DMS 273 (cell line): ENCODE results near the gene ASB17.
"Not testable (repeated sequence)": the region's sequence is repeated elsewhere in the genome, so short reads cannot be mapped to it uniquely, and the experiment has no call there.

Experiments
- DNase-seq: peaks from one replicate; lab custom pipeline; 2025; ENCODE audit not compliant: unreplicated experiment; lab: John Stamatoyannopoulos, UW

ASB17 gene, protein sequence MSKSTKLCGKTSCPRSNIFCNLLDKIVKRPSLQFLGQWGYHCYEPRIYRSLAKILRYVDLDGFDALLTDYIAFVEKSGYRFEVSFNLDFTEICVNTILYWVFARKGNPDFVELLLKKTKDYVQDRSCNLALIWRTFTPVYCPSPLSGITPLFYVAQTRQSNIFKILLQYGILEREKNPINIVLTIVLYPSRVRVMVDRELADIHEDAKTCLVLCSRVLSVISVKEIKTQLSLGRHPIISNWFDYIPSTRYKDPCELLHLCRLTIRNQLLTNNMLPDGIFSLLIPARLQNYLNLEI

GRCh38 chr1:75932304-75932703 lies at the start of gene ASB17:
Gene ASB17, minus strand, starts transcription at chr1:75932404. Its CDS starts 113 bp downstream, at chr1:75932291.
- no peak for DNase-seq

DNA sequence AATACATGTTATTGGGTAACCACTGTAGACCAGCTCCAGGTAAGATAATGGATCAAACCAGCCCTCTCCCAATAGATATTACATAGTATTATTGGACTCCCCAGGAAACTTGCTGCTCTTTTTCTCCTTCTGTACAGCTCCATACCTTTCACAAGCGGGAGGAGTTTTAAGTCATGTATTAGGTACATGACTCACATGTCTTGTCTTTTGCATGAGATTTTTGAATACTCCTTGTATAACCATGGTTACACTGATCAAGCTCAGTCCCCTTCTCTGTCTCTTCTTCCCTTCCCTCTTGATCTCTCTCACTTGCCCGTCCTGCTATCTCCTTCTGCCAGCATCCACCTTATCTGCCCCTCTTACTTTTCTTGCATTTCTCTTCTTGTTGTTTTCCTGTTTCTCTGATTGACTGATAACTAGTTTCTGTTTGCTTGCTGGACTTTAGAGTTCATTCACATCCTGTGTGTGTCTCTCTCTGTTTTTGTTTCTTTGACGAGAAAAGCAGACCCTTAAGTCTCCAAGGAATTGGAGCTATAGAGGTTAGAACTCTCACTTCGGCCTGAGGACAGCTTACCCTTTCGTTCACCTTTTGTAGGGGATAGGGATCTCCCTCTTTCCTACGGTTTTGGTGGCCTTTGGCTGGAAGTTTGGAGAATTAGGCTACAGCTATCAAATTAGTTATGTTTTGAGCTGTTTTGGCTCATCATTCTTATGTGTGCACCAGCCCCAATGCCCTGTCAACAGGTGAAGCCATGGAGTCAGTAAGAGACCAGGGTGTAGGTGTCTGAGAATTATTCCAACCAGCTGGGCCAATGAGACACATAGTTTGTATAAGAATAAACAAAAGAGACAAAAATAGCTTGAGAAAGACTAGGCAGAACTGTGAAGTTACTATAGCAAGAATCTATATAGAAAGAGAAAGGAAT lies 49.0 kb upstream of the ASB17 start:
- DNase-seq: no peak

GRCh38 chr1:75970631-75971030 lies 38.4 kb upstream of the ASB17 start:
- DNase-seq: no peak

GRCh38 chr1:75969550-75969949 lies 37.3 kb upstream of the ASB17 start:
- DNase-seq: no peak

- no peak for DNase-seq
These were observed 35.5 kb upstream of the ASB17 start for GRCh38 chr1:75967719-75968118.

DNA sequence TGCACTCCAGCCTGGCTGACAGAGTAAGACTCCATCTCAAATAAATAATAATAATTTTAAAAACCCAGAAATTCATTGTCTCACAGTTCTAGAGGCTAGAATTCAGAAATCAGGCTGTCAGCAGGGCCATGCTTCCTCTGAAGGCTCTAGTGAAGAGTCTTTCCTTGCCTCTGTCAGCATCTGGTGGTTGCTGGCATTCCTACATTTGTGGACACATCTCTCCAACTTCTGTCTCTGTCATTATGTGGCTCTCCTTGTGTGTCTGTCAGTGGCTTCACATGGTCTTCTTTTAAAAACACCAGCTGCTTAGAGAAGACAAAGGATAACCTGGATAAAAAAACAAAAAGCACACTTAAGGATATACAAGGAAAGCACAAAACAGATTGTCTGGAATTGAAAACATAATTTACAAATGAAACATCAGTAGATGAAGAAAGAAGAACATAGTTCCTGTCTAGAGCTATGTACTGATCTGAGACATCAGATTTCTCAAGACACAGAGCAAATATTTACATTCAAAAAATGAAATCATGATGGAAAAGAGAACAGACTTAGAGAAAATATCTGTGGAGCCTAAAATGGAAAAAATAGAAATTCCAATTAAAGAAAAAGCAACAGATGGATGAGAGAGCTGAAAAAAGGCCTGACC lies 32.7 kb upstream of the ASB17 start:
- no peak for DNase-seq

DNA sequence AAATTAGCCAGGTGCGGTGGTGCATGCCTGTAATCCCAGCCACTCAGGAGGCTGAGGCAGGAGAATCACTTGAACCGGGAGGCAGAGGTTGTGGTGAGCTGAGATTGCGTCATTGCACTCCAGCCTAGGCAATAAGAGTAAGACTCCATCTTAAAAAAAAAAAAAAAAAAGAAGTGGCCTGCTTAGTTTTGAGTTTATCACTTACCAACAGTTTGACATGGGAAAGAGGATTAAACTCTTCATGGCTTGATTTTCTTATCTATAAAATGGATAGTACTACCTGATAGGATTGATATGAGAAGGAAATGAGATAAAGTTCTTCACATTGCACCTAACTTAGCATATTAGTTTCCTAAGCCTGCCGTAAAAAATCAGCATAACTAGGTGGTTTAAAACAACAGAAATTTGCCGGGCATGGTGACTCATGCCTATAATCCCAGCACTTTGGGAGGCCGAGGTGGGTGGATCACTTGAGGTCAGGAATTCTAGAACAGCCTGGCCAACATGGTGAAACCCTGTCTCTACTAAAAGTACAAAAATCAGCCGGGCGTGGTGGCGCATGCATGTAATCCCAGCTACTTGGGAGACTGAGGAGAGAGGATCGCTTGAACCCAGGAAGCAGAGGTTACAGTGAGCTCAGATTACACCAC lies 32.0 kb upstream of the ASB17 start:
- DNase-seq: not testable (repeated sequence)

DNA sequence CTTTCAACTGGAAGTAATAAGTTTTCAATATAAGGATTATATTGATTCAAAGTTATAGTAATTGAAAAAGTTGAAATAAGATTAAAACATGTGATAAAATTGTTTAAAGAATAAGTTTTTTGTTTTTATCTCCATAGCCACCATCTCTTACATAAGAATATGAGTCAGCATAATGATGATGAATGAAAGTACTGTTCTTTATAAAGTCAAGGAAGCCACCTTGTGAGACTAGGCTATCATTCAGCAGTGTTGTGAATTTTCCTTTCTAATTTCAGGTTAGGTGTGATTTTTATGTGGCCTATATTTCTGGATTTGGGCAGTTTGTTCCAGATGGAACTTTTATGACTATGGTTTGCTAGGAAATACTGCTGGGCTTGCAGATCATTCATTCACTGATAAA lies 22.4 kb upstream of the ASB17 start:
- no peak for DNase-seq

GRCh38 chr1:75953461-75953860 lies 21.3 kb upstream of the ASB17 start:
- no peak for DNase-seq

- DNase-seq: no peak
These were observed 19.8 kb upstream of the ASB17 start for GRCh38 chr1:75952016-75952415.

- DNase-seq: no peak
These were observed 18.0 kb upstream of the ASB17 start for GRCh38 chr1:75950176-75950575.

- DNase-seq: not testable (repeated sequence)
These were observed 10.8 kb upstream of the ASB17 start for GRCh38 chr1:75943037-75943436.

- DNase-seq: no peak
These were observed 4.8 kb upstream of the ASB17 start for GRCh38 chr1:75937034-75937433.

DNA sequence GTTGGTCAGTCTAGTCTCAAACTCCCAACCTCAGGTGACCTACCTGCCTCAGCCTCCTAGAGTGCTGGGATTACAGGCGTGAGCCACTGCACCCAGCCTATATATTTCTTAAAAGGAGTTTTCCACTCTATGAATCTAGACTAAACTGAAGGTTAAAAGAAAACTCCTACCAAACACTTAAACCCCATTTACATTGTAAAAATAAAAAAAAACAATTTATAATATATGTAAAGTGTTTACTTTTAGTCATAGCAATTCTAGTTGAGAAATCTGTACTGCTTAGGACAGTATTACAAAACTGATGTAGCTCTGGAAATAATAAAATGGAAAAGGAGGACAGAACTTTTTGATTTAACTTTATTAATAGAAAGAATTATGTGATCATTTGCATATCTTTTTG lies 9.5 kb downstream of the ASB17 start:
- DNase-seq: no peak

- no peak for DNase-seq
These were observed 15.4 kb downstream of the ASB17 start for GRCh38 chr1:75916834-75917233.

GRCh38 chr1:75908717-75909152 lies 23.5 kb downstream of the ASB17 start:
- DNase-seq: peak; percentile 73

DNA sequence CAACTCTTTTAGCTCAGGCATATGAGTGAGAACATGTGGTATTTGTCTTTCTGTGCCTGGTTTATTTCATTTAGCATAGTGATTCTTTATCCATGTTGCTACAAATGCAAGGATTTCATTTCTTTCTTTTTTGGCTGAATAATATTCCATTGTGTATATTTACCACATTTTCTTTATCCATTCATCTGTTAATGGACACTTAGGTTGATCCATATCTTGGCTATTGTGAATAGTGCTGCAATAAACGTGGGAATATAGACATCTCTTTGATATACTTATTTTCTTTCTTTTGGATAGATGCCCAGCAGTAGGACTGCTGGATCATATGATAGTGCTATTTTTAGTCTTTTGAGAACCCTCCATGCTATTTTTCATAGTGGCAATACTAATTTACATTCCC lies 30.8 kb downstream of the ASB17 start:
- no peak for DNase-seq

DNA sequence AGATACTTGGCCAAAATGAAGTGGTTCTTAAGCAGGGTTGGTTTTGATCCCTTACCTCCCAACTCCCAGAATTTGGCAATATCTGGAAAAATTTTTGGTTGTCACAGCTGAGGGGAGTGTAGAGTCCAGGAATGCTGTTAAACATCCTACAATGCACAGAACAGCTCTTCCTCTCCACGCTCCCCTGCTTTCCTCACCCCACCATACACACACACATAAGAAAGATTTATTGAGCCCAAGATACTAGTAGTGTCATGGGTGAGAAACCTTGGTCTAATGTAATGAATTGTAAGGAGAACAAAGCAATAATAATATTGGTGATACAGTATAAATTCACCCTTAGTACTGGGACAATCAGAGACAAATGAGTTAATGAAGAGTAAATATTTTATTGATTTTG lies 47.8 kb downstream of the ASB17 start:
- DNase-seq: no peak

- no peak for DNase-seq
These were observed 52.2 kb downstream of the ASB17 start for GRCh38 chr1:75879985-75880384.

- DNase-seq: no peak
These were observed 61.3 kb downstream of the ASB17 start for GRCh38 chr1:75870951-75871350.
